Measurements from ENCODE around the gene GPR139. TPM values are rescaled to one million over a fixed set of nuclear protein-coding genes. Genes with fewer than 3 reads are reported as not detected.

Gene GPR139
- total RNA-seq, 1 experiment from 2014 or later = not detected

GRCh38 chr16:20074099-20074991 is 655 bp upstream of the GPR139 start:
- peak; percentile 40 for DNase-seq
- Histone ChIP-seq H3K4me3 (ENCODE audit: insufficient read depth, low read depth, low read length) (peak overlapping the region; percentile 69), H3K27me3 (ENCODE audit: control insufficient read depth, insufficient read depth, low read length) (peaks cover 42% of the 10 kb centered on the region), H3K36me3 (replicated peaks; ENCODE audit: control insufficient read depth, insufficient read depth, low read length) (no peaks in the 10 kb centered on the region)

DNA sequence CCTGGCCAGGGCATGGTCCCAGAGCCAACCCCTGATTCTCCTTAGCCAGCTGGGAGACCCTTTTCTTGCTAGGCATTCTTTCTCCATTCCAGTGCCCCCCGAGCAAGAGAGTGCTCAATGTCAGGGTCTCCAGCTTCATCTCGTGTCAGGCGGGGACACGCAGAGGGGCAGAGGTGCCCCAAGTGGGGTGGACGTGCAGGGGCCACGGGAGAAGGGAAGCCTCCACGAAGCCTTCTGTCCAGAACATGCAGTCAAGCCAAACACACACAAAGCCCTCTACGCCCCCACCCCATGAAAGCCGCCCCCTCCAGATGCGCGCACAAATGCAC is 852 bp downstream of the GPR139 start:
- no peak for DNase-seq
- Histone ChIP-seq H3K36me3 (replicated peaks; ENCODE audit: control insufficient read depth, insufficient read depth, low read length) (no peaks in the 10 kb centered on the region), H3K27me3 (ENCODE audit: control insufficient read depth, insufficient read depth, low read length) (peaks cover 42% of the 10 kb centered on the region), H3K4me3 (ENCODE audit: insufficient read depth, low read depth, low read length) (peak overlapping the region; percentile 69)

- DNase-seq = peak; percentile 41
- H3K4me3 ChIP-seq (ENCODE audit: insufficient read depth, low read depth, low read length) = no peak overlapping the region; the same call in 1 of the 2 replicates
- H3K36me3 ChIP-seq (replicated peaks; ENCODE audit: control insufficient read depth, insufficient read depth, low read length) = no peaks in the 10 kb centered on the region
- H3K27me3 ChIP-seq (ENCODE audit: control insufficient read depth, insufficient read depth, low read length) = peaks cover 42% of the 10 kb centered on the region
These were observed 1.4 kb downstream of the GPR139 start for GRCh38 chr16:20072146-20072873.

DNA sequence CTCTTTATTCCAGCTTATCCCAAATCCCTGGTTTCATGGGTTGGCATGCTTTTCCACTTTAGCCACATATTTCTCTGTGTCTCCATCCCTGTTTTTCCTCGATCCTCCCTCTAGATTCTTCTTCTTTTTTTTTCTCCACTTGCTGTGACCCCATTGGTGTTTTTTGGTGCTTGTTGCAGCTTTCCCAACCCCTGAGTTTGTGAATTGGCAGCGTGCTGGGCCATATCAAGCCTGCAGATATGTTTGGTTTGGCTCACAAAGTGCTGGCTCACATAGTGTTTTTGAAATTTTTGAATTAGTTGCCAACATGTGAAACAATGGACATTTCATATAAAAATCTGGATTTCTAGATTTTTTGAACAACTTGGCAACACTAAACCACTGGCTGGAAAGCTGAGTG is 8.8 kb downstream of the GPR139 start:
- Histone ChIP-seq H3K27me3 (ENCODE audit: control insufficient read depth, insufficient read depth, low read length) (no peaks in the 10 kb centered on the region), H3K36me3 (replicated peaks; ENCODE audit: control insufficient read depth, insufficient read depth, low read length) (no peaks in the 10 kb centered on the region), H3K4me3 (ENCODE audit: insufficient read depth, low read depth, low read length) (no peak overlapping the region)
- DNase-seq = no peak

GRCh38 chr16:20064520-20064919 is 9.2 kb downstream of the GPR139 start:
- Histone ChIP-seq H3K27me3 (ENCODE audit: control insufficient read depth, insufficient read depth, low read length) (no peaks in the 10 kb centered on the region), H3K4me3 (ENCODE audit: insufficient read depth, low read depth, low read length) (no peak overlapping the region), H3K36me3 (replicated peaks; ENCODE audit: control insufficient read depth, insufficient read depth, low read length) (no peaks in the 10 kb centered on the region)
- no peak for DNase-seq

- Histone ChIP-seq H3K27me3 (ENCODE audit: control insufficient read depth, insufficient read depth, low read length) (no peaks in the 10 kb centered on the region), H3K36me3 (replicated peaks; ENCODE audit: control insufficient read depth, insufficient read depth, low read length) (no peaks in the 10 kb centered on the region), H3K4me3 (ENCODE audit: insufficient read depth, low read depth, low read length) (no peak overlapping the region)
- no peak for DNase-seq
These were observed 12.6 kb downstream of the GPR139 start for GRCh38 chr16:20061132-20061531.

- DNase-seq = no peak
- H3K36me3 ChIP-seq (replicated peaks; ENCODE audit: control insufficient read depth, insufficient read depth, low read length) = no peaks in the 10 kb centered on the region
- H3K4me3 ChIP-seq (ENCODE audit: insufficient read depth, low read depth, low read length) = no peak overlapping the region
- H3K27me3 ChIP-seq (ENCODE audit: control insufficient read depth, insufficient read depth, low read length) = no peaks in the 10 kb centered on the region
These were observed 17.3 kb downstream of the GPR139 start for GRCh38 chr16:20056436-20056835.

DNA sequence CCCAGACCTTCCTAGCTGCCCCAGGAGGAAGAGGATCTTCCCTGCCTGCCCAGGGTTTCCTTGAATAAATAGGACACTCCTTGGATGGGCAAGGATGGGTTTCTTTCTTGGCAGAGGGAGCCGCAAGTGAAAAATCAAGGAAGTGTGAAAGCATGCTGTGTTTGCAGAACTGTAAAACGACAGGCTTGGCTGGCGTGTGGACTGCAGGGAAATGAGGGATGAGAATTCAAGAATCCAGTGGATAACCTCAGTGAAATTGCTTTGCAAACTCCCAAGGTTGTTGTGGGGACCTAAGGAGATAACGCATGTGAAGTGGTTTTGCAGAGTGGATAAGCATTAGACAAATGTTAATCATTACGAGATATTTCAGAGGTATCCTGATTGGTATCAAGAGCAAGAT is 20.4 kb downstream of the GPR139 start:
- no peak for DNase-seq
- Histone ChIP-seq H3K4me3 (ENCODE audit: insufficient read depth, low read depth, low read length) (no peak overlapping the region), H3K36me3 (replicated peaks; ENCODE audit: control insufficient read depth, insufficient read depth, low read length) (no peaks in the 10 kb centered on the region), H3K27me3 (ENCODE audit: control insufficient read depth, insufficient read depth, low read length) (no peaks in the 10 kb centered on the region)

DNA sequence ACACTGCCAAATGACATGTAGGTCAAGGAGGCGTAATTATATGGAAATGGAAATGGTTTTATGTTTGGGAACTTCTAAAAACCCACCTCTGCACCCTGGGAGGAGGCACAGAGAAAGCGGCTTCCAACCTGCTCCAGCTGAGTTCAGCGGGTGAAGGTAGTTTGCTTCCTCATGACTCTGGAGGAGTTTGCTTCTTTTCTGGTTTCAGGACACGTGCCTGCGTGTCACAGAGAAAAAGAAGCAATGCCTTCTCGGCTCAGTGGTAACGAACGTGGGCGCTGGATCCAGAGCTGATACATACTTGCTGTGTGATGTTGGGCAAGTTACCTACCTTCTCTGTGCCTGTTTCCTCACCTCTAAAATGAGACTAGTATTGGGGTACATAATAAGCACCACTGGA is 22.1 kb downstream of the GPR139 start:
- no peaks in the 10 kb centered on the region for H3K27me3 ChIP-seq (ENCODE audit: control insufficient read depth, insufficient read depth, low read length)
- H3K4me3 ChIP-seq (ENCODE audit: insufficient read depth, low read depth, low read length) = no peak overlapping the region
- DNase-seq = no peak
- no peaks in the 10 kb centered on the region for H3K36me3 ChIP-seq (replicated peaks; ENCODE audit: control insufficient read depth, insufficient read depth, low read length)

GRCh38 chr16:20051147-20051546 is 22.5 kb downstream of the GPR139 start:
- H3K36me3 ChIP-seq (replicated peaks; ENCODE audit: control insufficient read depth, insufficient read depth, low read length) = no peaks in the 10 kb centered on the region
- no peak overlapping the region for H3K4me3 ChIP-seq (ENCODE audit: insufficient read depth, low read depth, low read length)
- H3K27me3 ChIP-seq (ENCODE audit: control insufficient read depth, insufficient read depth, low read length) = 0 out of 2 replicates have a peak, but pooled peaks cover 1% of the 10 kb centered on the region
- no peak for DNase-seq

DNA sequence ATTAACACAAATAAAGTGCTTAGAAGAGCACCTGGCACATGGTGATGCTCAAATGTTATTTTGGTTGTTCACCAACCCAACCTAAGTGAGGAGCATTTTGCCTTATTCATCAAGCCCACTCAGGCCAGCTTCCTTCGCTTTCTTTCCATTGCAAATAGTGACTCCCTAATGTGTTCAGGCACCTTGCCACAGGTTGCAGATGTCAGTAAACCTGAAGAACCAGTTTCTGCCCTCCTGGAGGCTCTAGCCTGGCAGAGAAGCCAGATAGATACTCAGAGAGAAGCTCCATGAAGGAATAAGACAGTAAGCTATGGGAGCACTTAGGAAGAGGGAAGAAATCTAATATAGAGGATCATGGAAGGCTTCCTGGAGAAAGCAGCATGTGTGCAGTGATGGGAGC is 23.9 kb downstream of the GPR139 start:
- no peak overlapping the region for H3K4me3 ChIP-seq (ENCODE audit: insufficient read depth, low read depth, low read length)
- H3K36me3 ChIP-seq (replicated peaks; ENCODE audit: control insufficient read depth, insufficient read depth, low read length) = no peaks in the 10 kb centered on the region
- 0 out of 2 replicates have a peak, but pooled peaks cover 1% of the 10 kb centered on the region for H3K27me3 ChIP-seq (ENCODE audit: control insufficient read depth, insufficient read depth, low read length)
- peak; percentile 33 for DNase-seq

- DNase-seq = no peak
- 0 out of 2 replicates have a peak, but pooled peaks cover 1% of the 10 kb centered on the region for H3K27me3 ChIP-seq (ENCODE audit: control insufficient read depth, insufficient read depth, low read length)
- H3K36me3 ChIP-seq (replicated peaks; ENCODE audit: control insufficient read depth, insufficient read depth, low read length) = no peaks in the 10 kb centered on the region
- no peak overlapping the region for H3K4me3 ChIP-seq (ENCODE audit: insufficient read depth, low read depth, low read length)
These were observed 27.8 kb downstream of the GPR139 start for GRCh38 chr16:20045886-20046285.

DNA sequence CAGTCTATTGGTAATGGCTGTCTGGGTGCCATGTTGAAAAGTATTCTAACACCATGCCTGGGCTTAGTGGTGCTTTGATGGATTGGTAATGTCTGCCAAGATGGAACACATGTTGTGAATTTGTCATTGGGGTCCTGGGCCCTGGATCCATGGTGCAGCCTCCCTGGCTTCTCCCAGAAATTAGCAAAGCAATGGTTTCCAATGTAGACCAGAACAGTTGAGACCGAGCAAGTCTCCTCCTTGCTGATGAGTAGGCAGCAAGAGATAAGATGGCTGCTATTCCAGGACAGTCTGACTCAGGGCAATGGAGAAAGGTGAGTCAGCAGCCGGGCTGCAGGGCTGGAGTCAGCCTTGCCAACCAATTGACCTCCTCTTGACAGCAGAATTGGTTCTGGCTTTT is 30.8 kb downstream of the GPR139 start:
- Histone ChIP-seq H3K27me3 (ENCODE audit: control insufficient read depth, insufficient read depth, low read length) (0 out of 2 replicates have a peak, but pooled peaks cover 1% of the 10 kb centered on the region), H3K4me3 (ENCODE audit: insufficient read depth, low read depth, low read length) (no peak overlapping the region), H3K36me3 (replicated peaks; ENCODE audit: control insufficient read depth, insufficient read depth, low read length) (no peaks in the 10 kb centered on the region)
- no peak for DNase-seq

- Histone ChIP-seq H3K27me3 (ENCODE audit: control insufficient read depth, insufficient read depth, low read length) (0 out of 2 replicates have a peak, but pooled peaks cover 1% of the 10 kb centered on the region), H3K36me3 (replicated peaks; ENCODE audit: control insufficient read depth, insufficient read depth, low read length) (no peaks in the 10 kb centered on the region), H3K4me3 (ENCODE audit: insufficient read depth, low read depth, low read length) (no peak overlapping the region)
- DNase-seq = no peak
These were observed 31.6 kb downstream of the GPR139 start for GRCh38 chr16:20041924-20042596.

All from H7 (cell line).